Astrocyte of the cerebellum (primary cell): ENCODE data around the gene POLR2J.

Source experiments
- DNase-seq: peaks from one replicate; pipeline ENCODE4 v3.0.0-alpha.2; 2011; ENCODE audit warnings: low read depth
- H3K4me3 ChIP-seq: 2 replicates; pipeline ENCODE4 v1.5.1; 2011; ENCODE audit warnings: mild to moderate bottlenecking, low read depth, low read length, moderate library complexity
- in situ Hi-C: cut with HindIII; loops from 2 replicates; pipeline ENCODE4 v1.10.0; 2017; ENCODE audit warnings: low sequenced_read_pairs
- TF ChIP-seq, protein P1 (sequence below): IDR thresholded peaks from 2 replicates; pipeline ENCODE4 v1.5.1; 2012; ENCODE audit warnings: low read length, low read depth, moderate library complexity, mild to moderate bottlenecking; ENCODE audit errors: missing control alignments

The POLR2J gene

DNA sequence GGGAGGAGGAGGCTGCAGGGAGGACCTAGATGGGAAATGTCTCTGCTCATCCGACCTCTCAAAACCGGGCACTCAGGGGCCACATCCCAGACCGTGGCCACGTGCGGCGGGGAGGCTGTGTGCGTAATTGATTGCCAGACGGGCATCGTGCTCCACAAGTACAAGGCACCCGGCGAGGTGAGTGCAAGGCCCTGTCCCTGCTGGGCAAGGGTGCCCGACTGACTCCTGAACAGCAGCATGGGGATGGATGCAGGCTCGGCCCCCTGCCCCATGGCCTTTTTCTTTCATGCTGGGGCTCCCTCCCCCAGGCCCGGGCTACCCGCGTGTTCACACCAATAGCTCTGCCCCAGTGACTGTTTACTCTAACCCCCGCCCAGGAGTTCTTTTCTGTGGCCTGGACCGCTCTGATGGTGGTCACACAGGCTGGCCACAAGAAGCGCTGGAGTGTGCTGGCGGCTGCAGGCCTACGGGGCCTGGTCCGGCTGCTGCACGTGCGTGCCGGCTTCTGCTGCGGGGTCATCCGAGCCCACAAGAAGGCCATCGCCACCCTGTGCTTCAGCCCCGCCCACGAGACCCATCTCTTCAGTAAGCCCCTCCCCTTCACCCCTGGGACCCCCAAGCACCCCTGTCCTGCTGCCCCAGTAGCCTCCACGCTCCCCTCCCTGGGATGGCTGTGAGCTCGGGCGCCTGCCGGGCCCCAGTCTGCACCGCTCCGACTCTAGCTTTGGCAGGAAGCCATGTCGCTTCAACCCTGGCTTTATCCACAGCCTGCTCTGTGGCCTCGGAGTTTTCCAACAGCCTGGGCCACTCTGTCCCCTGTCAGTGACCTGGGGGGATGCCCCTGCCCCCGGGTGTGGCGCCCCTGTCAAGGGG, 10.0 kb downstream of the POLR2J start:
- DNase-seq: no peak
- in situ Hi-C loops: no loop called here
- H3K4me3 ChIP-seq: no peak overlapping the region
- TF ChIP-seq, protein P1, sequence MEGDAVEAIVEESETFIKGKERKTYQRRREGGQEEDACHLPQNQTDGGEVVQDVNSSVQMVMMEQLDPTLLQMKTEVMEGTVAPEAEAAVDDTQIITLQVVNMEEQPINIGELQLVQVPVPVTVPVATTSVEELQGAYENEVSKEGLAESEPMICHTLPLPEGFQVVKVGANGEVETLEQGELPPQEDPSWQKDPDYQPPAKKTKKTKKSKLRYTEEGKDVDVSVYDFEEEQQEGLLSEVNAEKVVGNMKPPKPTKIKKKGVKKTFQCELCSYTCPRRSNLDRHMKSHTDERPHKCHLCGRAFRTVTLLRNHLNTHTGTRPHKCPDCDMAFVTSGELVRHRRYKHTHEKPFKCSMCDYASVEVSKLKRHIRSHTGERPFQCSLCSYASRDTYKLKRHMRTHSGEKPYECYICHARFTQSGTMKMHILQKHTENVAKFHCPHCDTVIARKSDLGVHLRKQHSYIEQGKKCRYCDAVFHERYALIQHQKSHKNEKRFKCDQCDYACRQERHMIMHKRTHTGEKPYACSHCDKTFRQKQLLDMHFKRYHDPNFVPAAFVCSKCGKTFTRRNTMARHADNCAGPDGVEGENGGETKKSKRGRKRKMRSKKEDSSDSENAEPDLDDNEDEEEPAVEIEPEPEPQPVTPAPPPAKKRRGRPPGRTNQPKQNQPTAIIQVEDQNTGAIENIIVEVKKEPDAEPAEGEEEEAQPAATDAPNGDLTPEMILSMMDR: no peak

DNA sequence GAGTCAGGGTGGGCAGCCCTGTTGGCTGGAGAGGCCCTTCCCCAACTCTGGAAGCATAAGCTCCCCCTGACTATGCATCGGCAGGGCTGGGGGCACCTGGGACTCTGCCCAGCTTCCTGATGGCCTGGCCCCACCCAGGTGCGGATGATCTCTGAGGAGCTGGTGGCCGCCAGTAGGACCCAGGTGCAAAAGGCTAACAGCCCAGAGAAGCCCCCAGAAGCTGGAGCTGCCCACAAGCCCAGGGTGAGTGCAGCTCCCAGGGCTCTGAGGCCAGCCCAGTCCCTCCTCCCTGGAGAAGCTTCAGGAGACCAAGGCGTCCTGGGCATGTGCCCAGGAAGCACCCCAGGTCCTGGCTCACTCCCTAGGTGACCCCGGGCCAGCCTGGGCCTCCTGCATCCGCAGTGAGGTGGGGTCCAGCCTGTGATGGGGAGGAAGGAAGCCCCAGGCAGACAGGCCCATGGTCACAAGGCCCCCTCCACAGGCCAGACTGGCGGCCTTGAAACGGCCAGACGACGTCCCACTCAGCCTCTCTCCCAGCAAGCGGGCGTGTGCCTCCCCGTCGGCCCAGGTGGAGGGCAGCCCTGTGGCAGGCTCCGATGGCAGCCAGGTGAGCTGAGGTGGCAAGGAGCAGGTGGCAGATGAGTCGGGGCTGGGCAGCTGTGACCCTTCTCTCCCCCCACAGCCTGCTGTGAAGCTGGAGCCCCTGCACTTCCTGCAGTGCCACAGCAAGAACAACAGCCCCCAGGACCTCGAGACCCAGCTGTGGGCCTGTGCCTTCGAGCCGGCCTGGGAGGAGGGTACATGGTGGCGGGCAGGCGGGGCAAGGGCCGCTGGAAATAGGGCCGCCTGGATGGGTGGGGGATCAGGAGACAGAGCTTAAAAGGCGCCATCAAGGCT, 10.9 kb downstream of the POLR2J start:
- no peak for DNase-seq
- in situ Hi-C loops: no loop called here
- TF ChIP-seq, protein P1: no peak
- no peak overlapping the region for H3K4me3 ChIP-seq

DNA sequence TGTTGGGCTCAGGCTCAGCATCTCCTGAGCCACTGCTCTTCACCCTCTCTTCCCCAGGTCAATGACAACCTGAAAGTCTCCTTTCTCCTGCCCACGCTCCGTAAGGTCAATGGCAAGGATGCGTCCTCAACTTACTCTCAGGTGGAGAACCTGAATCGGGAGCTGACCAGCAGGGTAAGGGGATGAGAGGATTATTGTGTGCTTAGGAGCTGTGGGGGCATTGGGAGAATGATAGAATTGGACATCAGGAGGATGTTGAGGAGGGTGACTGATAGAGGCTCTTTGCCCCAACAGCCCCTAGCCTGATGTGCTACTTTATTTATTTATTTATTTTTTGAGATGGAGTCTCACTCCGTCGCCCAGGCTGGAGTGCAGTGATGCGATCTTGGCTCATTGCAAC, 12.6 kb downstream of the POLR2J start:
- no peak for DNase-seq
- TF ChIP-seq, protein P1: no peak
- H3K4me3 ChIP-seq: no peak overlapping the region
- in situ Hi-C loops: no loop called here

DNA sequence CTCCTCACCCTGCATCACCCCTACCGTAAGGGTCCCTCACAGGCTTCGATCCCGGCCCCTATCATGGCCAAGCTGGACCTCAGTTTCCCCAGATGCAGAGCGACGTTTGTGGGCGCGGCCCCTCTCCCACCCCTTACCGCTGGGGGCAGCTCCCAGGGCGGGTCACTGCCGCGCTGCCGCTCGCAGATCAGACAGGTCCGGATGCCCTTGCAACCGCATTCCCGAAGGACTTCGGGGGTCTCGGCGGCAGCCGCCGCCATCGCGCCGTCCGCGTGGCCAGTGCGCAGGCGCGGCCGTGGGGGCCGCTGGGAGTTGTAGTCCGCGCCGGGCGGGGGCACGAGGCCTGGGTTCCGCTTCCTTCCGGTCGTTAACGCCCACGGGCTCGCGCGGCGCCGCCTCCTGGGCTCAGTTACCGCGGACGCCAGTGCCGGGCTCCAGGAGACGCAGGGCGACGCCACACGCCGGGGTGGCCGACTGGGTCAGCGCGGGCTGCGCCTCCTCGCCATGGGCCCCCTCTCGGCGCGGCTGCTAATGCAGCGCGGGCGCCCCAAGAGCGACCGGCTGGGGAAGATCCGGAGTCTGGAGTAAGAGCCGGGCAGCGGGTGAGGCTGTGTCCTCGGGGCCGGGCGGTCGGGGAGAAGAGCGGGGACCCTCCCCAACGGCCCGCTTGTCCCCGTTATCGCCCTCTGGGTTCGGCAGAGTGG, 14.0 kb downstream of the POLR2J start, which contains the start of the genes ALKBH4 and LRWD1:
ALKBH4 (minus strand) TSS at position 287 of the 704 bp plus-strand sequence; CDS start at position 260, 27 bp downstream.
LRWD1 (plus strand) TSS at position 408 of the 704 bp plus-strand sequence; CDS start at position 505, 97 bp downstream.
- in situ Hi-C loops: no loop called here
- peak within 1 kb of the TSS; percentile 90 for H3K4me3 ChIP-seq
- TF ChIP-seq, protein P1: no peak
- DNase-seq: peak; percentile 63

DNA sequence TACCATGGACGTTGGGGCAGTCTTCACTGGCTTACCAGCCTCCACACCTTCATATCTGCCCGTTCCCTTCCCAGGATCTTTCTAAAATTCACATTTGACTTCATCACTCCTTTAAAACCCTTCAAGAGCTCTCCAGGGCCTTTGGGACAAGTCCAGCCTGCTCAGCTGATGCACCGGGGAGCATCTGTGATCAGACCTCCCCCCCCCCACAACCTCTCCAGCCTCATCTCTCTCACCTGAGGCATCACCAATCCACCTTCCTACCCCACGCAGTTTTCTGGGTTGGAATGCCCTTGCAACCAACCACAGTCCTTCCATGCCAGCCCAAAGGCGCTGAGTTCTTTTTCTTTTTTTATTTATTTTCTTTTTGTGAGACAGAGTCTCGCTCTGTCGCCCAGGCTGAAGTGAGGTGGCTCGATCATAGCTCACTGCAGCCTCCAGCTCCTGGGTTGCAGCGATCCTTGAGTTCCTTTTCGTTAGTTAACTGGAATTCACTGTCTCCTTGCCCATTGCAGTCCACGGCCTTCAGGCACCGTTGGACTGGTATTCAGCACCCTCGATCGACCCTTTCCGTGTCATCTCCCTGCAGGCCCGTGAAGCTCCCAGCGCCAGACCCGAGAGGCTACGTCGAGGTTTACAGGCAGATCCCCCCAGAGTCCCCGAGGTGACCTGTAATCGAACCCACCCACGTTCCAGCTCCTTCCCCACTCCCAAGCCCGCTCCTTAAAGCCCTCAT, 14.7 kb downstream of the POLR2J start:
- DNase-seq: no peak
- TF ChIP-seq, protein P1: no peak
- H3K4me3 ChIP-seq: peak overlapping the region; percentile 90
- in situ Hi-C loops: no loop called here
